ENCODE results near the gene OSBPL2. TPM values are rescaled to one million over a fixed set of nuclear protein-coding genes. Genes with fewer than 3 reads are reported as not detected.

Gene OSBPL2
- total and polyA plus RNA-seq, 9 of the 15 experiments (the other 6 are each of a cell fraction or from before 2014, with no cell fraction given): 2.5 to 25.6 (median 14.1) TPM

DNA sequence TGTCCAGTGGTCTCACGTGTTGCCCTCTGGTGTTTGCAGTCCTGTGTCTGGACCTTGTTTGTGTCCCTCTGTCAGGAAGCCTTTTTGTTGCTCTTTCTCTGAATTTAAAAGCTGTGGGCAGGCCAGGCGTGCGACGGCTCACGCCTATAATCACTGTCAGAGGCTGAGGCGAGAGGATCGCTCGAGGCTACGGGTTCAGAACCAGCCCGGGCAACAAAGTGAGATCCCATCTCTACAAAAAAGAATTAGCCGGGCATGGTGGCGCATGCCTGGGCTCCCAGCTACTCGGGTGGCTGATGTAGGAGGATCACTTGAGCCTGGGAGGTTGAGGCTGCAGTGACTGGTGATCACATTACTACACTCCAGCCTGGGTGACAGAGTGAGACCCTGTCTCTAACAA is 28.5 kb downstream of the OSBPL2 start:
- no peak overlapping the region for H3K4me2 ChIP-seq (ENCODE audit: insufficient read depth, low read length)
- H2AFZ ChIP-seq (ENCODE audit: low read depth, low read length): no peak overlapping the region
- WGBS (ENCODE audit: insufficient coverage, low coverage, missing lambda C conversion rate): 88% methylated on average over 13 of the region's 13 CpGs
- H3K27ac ChIP-seq (ENCODE audit: extremely low read depth, low read depth, low read length): no peak overlapping the region
- no peaks in the 10 kb centered on the region for H3K9me3 ChIP-seq (replicated peaks; ENCODE audit: control insufficient read depth, insufficient read depth, low read depth, low read length)
- no TSS peak for BruUV-seq (replicated peaks)
- H3K9me1 ChIP-seq (ENCODE audit: control insufficient read depth, insufficient read depth, low read length): no peaks in the 10 kb centered on the region
- no peak for FAIRE-seq
- ATAC-seq: no peak
- in situ Hi-C loops (cut with MboI): no loop called here
- TF ChIP-seq ZC3H11A (IDR thresholded peaks at IDR 0.05; ENCODE audit: low read depth, low read length) (no peak), PTBP1 (IDR thresholded peaks at IDR 0.05; ENCODE audit: low read depth, low read length) (no peak), BRF1 (IDR thresholded peaks at IDR 0.05; ENCODE audit: borderline replicate concordance, extremely low read depth, insufficient read length) (no peak), ZNF12 (CRISPR knock-in tag; IDR thresholded peaks at IDR 0.05) (no peak), TAF1 (IDR thresholded peaks at IDR 0.05; ENCODE audit: control insufficient read depth, extremely low read depth, insufficient read depth, low read length, severe bottlenecking) (no peak), ZNF584 (CRISPR knock-in tag; IDR thresholded peaks at IDR 0.05; ENCODE audit: low read depth) (no peak), ZNF384 (IDR thresholded peaks at IDR 0.05; ENCODE audit: low read depth, low read length) (no peak), TCFL5 (CRISPR knock-in tag; conservative IDR thresholded peaks at IDR 0.05) (no peak), KAT7 (CRISPR knock-in tag; IDR thresholded peaks at IDR 0.05; ENCODE audit: borderline replicate concordance) (no peak), PTRF (tag; IDR thresholded peaks at IDR 0.05) (no peak)
- TF ChIP-seq, protein P1, sequence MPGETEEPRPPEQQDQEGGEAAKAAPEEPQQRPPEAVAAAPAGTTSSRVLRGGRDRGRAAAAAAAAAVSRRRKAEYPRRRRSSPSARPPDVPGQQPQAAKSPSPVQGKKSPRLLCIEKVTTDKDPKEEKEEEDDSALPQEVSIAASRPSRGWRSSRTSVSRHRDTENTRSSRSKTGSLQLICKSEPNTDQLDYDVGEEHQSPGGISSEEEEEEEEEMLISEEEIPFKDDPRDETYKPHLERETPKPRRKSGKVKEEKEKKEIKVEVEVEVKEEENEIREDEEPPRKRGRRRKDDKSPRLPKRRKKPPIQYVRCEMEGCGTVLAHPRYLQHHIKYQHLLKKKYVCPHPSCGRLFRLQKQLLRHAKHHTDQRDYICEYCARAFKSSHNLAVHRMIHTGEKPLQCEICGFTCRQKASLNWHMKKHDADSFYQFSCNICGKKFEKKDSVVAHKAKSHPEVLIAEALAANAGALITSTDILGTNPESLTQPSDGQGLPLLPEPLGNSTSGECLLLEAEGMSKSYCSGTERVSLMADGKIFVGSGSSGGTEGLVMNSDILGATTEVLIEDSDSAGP (CRISPR knock-in tag; IDR thresholded peaks at IDR 0.05): no peak
- TF ChIP-seq, protein P2, sequence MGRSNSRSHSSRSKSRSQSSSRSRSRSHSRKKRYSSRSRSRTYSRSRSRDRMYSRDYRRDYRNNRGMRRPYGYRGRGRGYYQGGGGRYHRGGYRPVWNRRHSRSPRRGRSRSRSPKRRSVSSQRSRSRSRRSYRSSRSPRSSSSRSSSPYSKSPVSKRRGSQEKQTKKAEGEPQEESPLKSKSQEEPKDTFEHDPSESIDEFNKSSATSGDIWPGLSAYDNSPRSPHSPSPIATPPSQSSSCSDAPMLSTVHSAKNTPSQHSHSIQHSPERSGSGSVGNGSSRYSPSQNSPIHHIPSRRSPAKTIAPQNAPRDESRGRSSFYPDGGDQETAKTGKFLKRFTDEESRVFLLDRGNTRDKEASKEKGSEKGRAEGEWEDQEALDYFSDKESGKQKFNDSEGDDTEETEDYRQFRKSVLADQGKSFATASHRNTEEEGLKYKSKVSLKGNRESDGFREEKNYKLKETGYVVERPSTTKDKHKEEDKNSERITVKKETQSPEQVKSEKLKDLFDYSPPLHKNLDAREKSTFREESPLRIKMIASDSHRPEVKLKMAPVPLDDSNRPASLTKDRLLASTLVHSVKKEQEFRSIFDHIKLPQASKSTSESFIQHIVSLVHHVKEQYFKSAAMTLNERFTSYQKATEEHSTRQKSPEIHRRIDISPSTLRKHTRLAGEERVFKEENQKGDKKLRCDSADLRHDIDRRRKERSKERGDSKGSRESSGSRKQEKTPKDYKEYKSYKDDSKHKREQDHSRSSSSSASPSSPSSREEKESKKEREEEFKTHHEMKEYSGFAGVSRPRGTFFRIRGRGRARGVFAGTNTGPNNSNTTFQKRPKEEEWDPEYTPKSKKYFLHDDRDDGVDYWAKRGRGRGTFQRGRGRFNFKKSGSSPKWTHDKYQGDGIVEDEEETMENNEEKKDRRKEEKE (IDR thresholded peaks at IDR 0.05; ENCODE audit: borderline replicate concordance in 1 of 2, control insufficient read depth in 1 of 2, low read depth in 2 of 2, low read length in 1 of 2): no peak
- ChIA-PET CTCF (ENCODE audit: low intra/inter-chr PET ratio) (no interaction called here), POLR2A (interaction anchor here (0.7 kb wide), 1 partner anchor 33 kb away, joined by 3 read pairs; no protein-coding TSS in a partner anchor)
- 0 out of 2 replicates have a peak, but pooled peaks cover 9% of the 10 kb centered on the region for H4K20me1 ChIP-seq (replicated peaks; ENCODE audit: control insufficient read depth, insufficient read depth, low read length)
- H3K27me3 ChIP-seq (ENCODE audit: control insufficient read depth in 2 of 2, insufficient read depth in 2 of 2, low read length in 2 of 2): no peaks in the 10 kb centered on the region
- no peaks in the 10 kb centered on the region for H3K79me2 ChIP-seq (ENCODE audit: control insufficient read depth, insufficient read depth, low read length)
- no peak for DNase-seq (ENCODE audit: extremely low read depth in 1 of 4, low spot score in 3 of 4)
- intact Hi-C loops (cut with micrococcal nuclease): no loop called here
- no peak overlapping the region for H3K4me3 ChIP-seq
- H3K9ac ChIP-seq (ENCODE audit: insufficient read depth in 1 of 2, low read depth in 2 of 2, low read length in 2 of 2): no peak overlapping the region
- H3K4me1 ChIP-seq (replicated peaks in 1 of 2; ENCODE audit: control insufficient read depth in 2 of 2, insufficient read depth in 2 of 2, low read length in 2 of 2): peaks cover 0 to 20% of the 10 kb centered on the region in 2 experiments; a peak in 2 of 5 replicates
- H3K36me3 ChIP-seq (ENCODE audit: control insufficient read depth, insufficient read depth, low read length): peaks cover 21% of the 10 kb centered on the region; the same call in 2 of the 3 replicates

Data from K562 (cell line).